A549 (cell line): ENCODE measurements around the gene IL21R. TPM values are rescaled to one million over a fixed set of nuclear protein-coding genes. Genes with fewer than 3 reads are reported as not detected.

Experiments used
- ATAC-seq, 2 experiments: fragments of 200-7000 bp in 1 of 2; fragments of >200 bp in 1 of 2; cut with Nextera tagmentation in 1 of 2; cut with Tn5 transposase in 1 of 2; 3 replicates each; pipeline versions ENCODE4 v1.8.0 to v1.9.1; 2018 to 2020; ENCODE audit warnings: mild to moderate bottlenecking in 1 of 2, moderate library complexity in 1 of 2
- CTCF ChIA-PET: fragments of 300-600 bp; sonication (Branson Sonifier 250); formaldehyde crosslinking; extraction: SDS; loops from one replicate; lab custom pipeline; 2021; ENCODE audit warnings: antibody characterized with exemption, inconsistent platforms; lab: Yijun Ruan, JAX
- POLR2A ChIA-PET: fragments of 350-600 bp; formaldehyde crosslinking; extraction: SDS; loops from one replicate; lab custom pipeline; 2021; ENCODE audit warnings: antibody characterized with exemption, inconsistent platforms; lab: Yijun Ruan, JAX
- DNase-seq, 2 experiments: peaks; one replicate each; pipeline versions ENCODE4 v3.0.0 to v3.0.0-alpha.2; 2011 to 2016; ENCODE audit warnings: low read depth in 1 of 2, low spot score in 1 of 2
- FAIRE-seq: peaks from 2 replicates; lab custom pipeline; 2011; peaks lifted over from hg19 to GRCh38; lab: Jason Lieb, UNC
- H3K27ac ChIP-seq, 2 experiments: fragments of >200 bp; sonication (Bioruptor Twin); formaldehyde crosslinking; 3 replicates each; pipeline ENCODE4 v1.5.1; 2016 to 2017
- H3K4me1 ChIP-seq: fragments of >200 bp; sonication (Bioruptor Twin); formaldehyde crosslinking; 3 replicates; pipeline ENCODE4 v1.6.1; 2016
- H3K4me2 ChIP-seq: fragments of >200 bp; sonication (Bioruptor Twin); formaldehyde crosslinking; 3 replicates; pipeline ENCODE4 v1.6.1; 2016
- H3K4me3 ChIP-seq: fragments of >200 bp; sonication (Bioruptor Twin); formaldehyde crosslinking; 3 replicates; pipeline ENCODE4 v1.5.1; 2016
- H3K9me3 ChIP-seq: fragments of >200 bp; sonication (Bioruptor Twin); formaldehyde crosslinking; 3 replicates; pipeline ENCODE4 v1.6.1; 2016
- CBX2 ChIP-seq: fragments of 200-600 bp; sonication (generic); IDR thresholded peaks from 2 replicates; pipeline ENCODE4 v1.6.1; 2016; ENCODE audit warnings: low read depth, mild to moderate bottlenecking, borderline replicate concordance
- CHD2 ChIP-seq: fragments of 150-350 bp; IDR thresholded peaks from 2 replicates; pipeline ENCODE4 v1.6.1; 2014; ENCODE audit warnings: low read length; ENCODE audit not compliant: partially characterized antibody
- CHD4 ChIP-seq: fragments of 200-600 bp; sonication (generic); IDR thresholded peaks from 2 replicates; pipeline ENCODE4 v1.6.1; 2016; ENCODE audit warnings: antibody characterized with exemption, mild to moderate bottlenecking, borderline replicate concordance
- FOSL2 ChIP-seq, 2 experiments: fragments of 450-650 bp in 1 of 2; fragments of >200 bp in 1 of 2; sonication (Bioruptor Twin) in 1 of 2; formaldehyde crosslinking; IDR thresholded peaks; 2 replicates each; pipeline versions ENCODE4 v1.5.0 to v1.6.1; 2016 to 2020; ENCODE audit warnings: mild to moderate bottlenecking in 1 of 2, moderate library complexity in 1 of 2
- FOXS1 ChIP-seq: fragments of 250-450 bp; sonication (Bioruptor Pico); IDR thresholded peaks from 2 replicates; pipeline ENCODE4 v1.5.0; 2020; ENCODE audit warnings: mild to moderate bottlenecking, moderate library complexity
- HOXA7 ChIP-seq: fragments of 250-450 bp; sonication (Bioruptor Pico); IDR thresholded peaks from 2 replicates; pipeline ENCODE4 v1.5.0; 2020; ENCODE audit warnings: mild to moderate bottlenecking, moderate library complexity
- HOXB13 ChIP-seq: fragments of 250-450 bp; sonication (Bioruptor Pico); IDR thresholded peaks from 2 replicates; pipeline ENCODE4 v1.5.0; 2020; ENCODE audit warnings: low read depth, mild to moderate bottlenecking, moderate library complexity
- HOXB5 ChIP-seq: fragments of 250-450 bp; sonication (Bioruptor Pico); IDR thresholded peaks from 2 replicates; pipeline ENCODE4 v1.5.0; 2020; ENCODE audit warnings: mild to moderate bottlenecking, moderate library complexity
- KDM5A ChIP-seq: fragments of 200-600 bp; sonication (generic); IDR thresholded peaks from 2 replicates; pipeline ENCODE4 v1.6.1; 2016; ENCODE audit warnings: antibody characterized with exemption, mild to moderate bottlenecking
- NFE2L2 ChIP-seq: fragments of 150-350 bp; conservative IDR thresholded peaks from 2 replicates; pipeline ENCODE4 v1.6.1; 2014; ENCODE audit warnings: low read length
- NR3C1 ChIP-seq: fragments of >200 bp; sonication (Bioruptor Twin); formaldehyde crosslinking; IDR thresholded peaks from 3 replicates; pipeline ENCODE4 v1.6.1; 2017
- POLR2A ChIP-seq: IDR thresholded peaks from 2 replicates; pipeline ENCODE4 v1.6.1; 2012; ENCODE audit warnings: mild to moderate bottlenecking, low read length
- RARB ChIP-seq: fragments of 250-450 bp; sonication (Bioruptor Pico); IDR thresholded peaks from 2 replicates; pipeline ENCODE4 v1.8.0; 2021; ENCODE audit warnings: mild to moderate bottlenecking, moderate library complexity
- RNF2 ChIP-seq: fragments of 200-600 bp; sonication (generic); IDR thresholded peaks from 2 replicates; pipeline ENCODE4 v1.6.1; 2016; ENCODE audit warnings: low read depth, mild to moderate bottlenecking, antibody characterized with exemption, moderate library complexity, borderline replicate concordance
- SMC3 ChIP-seq: fragments of >200 bp; sonication (Bioruptor Twin); formaldehyde crosslinking; IDR thresholded peaks from 3 replicates; pipeline ENCODE4 v1.6.1; 2018; ENCODE audit warnings: inconsistent platforms
- TFCP2L1 ChIP-seq: fragments of 250-450 bp; sonication (Bioruptor Pico); IDR thresholded peaks from 2 replicates; pipeline ENCODE4 v1.5.0; 2021; ENCODE audit warnings: mild to moderate bottlenecking
- ZFP36 ChIP-seq: fragments of 450-650 bp; IDR thresholded peaks from 2 replicates; pipeline ENCODE4 v1.6.1; 2014; ENCODE audit warnings: borderline replicate concordance; ENCODE audit not compliant: partially characterized antibody
- WGBS: methylation state at CpG from one replicate; pipeline ENCODE4 v1.1.6; 2017; ENCODE audit errors: missing lambda C conversion rate; 5-methylcytosine and 5-hydroxymethylcytosine counted together
- polyA plus RNA-seq, 4 experiments: library from polyadenylated mRNA; depleted of rRNA in 3 of 4; stranded (reverse); fragments of >200 nt; fragmentation: RNase III in 1 of 4; extraction: RNeasy Plus Mini Kit Qiagen cat#74134 plus additional on column Dnase treatment in 1 of 4; gene quantifications; 2 replicates in 3 of 4; 3 replicates in 1 of 4; pipeline ENCODE4 v1.2.3, GENCODE V29; 2011 to 2017
- TF ChIP-seq, protein P1 (sequence below): fragments of 250-450 bp; sonication (Bioruptor Pico); IDR thresholded peaks from 2 replicates; pipeline ENCODE4 v1.5.0; 2021; ENCODE audit warnings: mild to moderate bottlenecking, moderate library complexity, borderline replicate concordance
- TF ChIP-seq, protein P2 (sequence below): fragments of 250-450 bp; sonication (Bioruptor Pico); IDR thresholded peaks from 2 replicates; pipeline ENCODE4 v1.5.0; 2020; ENCODE audit warnings: low read depth, mild to moderate bottlenecking, moderate library complexity
- TF ChIP-seq, protein P3 (sequence below): fragments of >200 bp; sonication (Bioruptor Twin); formaldehyde crosslinking; IDR thresholded peaks from 2 replicates; pipeline ENCODE4 v1.6.1; 2016
- TF ChIP-seq, protein P4 (sequence below): IDR thresholded peaks from 2 replicates; pipeline ENCODE4 v1.6.1; 2012; ENCODE audit warnings: low read depth, borderline replicate concordance
- TF ChIP-seq, protein P5 (sequence below): fragments of >200 bp; sonication (Bioruptor Twin); formaldehyde crosslinking; IDR thresholded peaks from 3 replicates; pipeline ENCODE4 v1.5.1; 2016

IL21R gene
- polyA plus RNA-seq, 2 of the 4 experiments (the other 2 are of a cell fraction): 0.04 to 0.09 TPM

DNA sequence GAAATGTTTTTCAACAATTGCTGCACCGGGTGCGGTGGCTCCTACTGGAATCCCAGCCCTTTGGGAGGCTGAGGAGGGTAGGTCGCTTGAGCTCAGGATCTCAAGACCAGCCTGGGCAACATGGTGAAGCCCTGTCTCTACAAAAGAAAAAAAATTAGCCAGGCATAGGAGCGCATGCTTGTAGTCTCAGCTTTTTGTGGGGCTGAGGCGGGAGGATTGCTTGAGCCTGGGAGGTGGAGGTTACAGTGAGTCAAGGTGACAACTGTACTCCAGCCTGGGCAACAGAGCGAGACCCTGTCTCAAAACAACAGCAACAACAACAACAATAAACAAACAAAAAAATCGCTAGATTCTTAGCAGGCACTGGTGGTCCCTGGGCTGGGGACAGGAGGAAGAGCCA lies 28.5 kb downstream of the IL21R start (continued):
- TF ChIP-seq FOSL2 (IDR thresholded peaks at IDR 0.05): no peak
- no peak for TF ChIP-seq FOSL2 (CRISPR knock-in tag; IDR thresholded peaks at IDR 0.05)
- TF ChIP-seq, protein P1, sequence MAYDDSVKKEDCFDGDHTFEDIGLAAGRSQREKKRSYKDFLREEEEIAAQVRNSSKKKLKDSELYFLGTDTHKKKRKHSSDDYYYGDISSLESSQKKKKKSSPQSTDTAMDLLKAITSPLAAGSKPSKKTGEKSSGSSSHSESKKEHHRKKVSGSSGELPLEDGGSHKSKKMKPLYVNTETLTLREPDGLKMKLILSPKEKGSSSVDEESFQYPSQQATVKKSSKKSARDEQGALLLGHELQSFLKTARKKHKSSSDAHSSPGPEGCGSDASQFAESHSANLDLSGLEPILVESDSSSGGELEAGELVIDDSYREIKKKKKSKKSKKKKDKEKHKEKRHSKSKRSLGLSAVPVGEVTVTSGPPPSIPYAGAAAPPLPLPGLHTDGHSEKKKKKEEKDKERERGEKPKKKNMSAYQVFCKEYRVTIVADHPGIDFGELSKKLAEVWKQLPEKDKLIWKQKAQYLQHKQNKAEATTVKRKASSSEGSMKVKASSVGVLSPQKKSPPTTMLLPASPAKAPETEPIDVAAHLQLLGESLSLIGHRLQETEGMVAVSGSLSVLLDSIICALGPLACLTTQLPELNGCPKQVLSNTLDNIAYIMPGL (CRISPR knock-in tag): no peak
- TF ChIP-seq CBX2: no peak
- TF ChIP-seq ZFP36: no peak
- TF ChIP-seq, all 56 proteins: peak for 0

DNA sequence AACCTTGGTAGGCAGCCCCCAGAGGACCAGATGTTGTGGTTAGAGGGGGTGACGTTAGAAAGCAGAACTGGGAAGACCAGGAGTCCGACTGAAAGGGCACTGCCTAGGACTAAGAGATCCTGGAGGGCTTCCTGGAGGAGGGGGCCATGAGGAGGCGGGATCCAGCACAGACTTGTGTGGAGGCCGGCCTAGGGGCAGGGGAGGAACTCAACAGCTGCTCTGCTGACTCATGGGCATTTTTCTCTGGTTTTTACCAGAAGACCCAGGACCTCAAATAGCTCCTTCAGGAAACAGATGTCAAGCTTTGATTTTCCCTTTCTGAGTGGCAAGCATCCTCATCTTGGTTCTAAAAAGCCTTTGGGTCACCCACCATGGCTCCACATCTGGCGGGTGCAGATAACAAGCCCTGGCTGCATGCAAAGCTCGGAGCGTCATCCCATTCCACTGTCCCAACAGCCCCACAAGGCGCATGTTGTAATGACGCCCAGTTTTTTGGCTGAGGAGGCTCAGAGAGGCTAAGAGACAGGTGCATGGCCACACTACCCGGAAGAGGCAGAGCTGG lies 29.0 kb downstream of the IL21R start:
- H3K9me3 ChIP-seq: no peaks in the 10 kb centered on the region
- ChIA-PET POLR2A (interaction anchor here (0.6 kb wide), 1 partner anchor 197 kb away, joined by 3 read pairs; no protein-coding TSS in a partner anchor), CTCF (interaction anchor here (0.6 kb wide), 1 partner anchor 62 kb away, joined by 4 read pairs; no protein-coding TSS in a partner anchor)
- 0 out of 3 replicates have a peak, but pooled peaks cover 2% of the 10 kb centered on the region for H3K4me1 ChIP-seq
- TF ChIP-seq, protein P2, sequence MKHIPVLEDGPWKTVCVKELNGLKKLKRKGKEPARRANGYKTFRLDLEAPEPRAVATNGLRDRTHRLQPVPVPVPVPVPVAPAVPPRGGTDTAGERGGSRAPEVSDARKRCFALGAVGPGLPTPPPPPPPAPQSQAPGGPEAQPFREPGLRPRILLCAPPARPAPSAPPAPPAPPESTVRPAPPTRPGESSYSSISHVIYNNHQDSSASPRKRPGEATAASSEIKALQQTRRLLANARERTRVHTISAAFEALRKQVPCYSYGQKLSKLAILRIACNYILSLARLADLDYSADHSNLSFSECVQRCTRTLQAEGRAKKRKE: no peak
- TF ChIP-seq ZFP36: peak; percentile 63
- no peak overlapping the region for H3K4me2 ChIP-seq
- 48% methylated on average over 10 of the region's 10 CpGs for WGBS
- FAIRE-seq (no peak), DNase-seq (no peak), ATAC-seq (no peak)
- H3K4me3 ChIP-seq: no peak overlapping the region
- no peak overlapping the region for H3K27ac ChIP-seq

DNA sequence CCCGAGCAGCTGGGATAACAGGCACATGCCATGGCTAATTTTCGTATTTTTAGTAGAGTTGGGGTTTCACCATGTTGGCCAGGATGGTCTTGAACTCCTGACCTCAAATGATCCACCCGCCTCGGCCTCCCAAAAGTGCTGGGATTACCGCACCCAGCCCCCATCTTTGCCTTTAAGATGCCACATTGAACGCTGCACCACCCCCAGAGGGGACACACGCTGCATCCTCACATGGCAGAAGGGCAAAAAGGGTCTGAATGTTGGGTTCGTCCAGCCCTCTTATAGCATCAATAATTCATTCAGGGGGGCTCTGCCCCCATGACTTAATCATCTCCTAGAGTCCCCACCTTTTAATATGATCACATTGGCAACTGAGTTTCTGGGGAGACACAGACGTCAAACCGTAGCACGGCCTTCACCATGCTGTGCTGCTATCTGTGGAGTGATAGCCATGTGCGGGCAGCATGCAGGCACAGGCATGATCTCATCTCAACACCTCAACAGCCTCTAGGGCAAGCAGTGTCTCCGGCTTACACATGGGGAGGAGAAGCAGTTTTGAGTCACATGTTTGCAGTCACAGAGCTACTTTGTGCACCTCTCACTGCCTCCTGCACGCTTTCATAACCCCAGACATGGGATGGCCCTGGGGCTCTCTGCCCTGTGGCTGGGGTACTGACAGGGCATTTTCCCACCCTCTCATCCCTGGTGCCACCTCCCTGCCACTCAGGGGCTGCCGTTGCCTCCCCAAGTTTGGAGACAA lies 30.0 kb downstream of the IL21R start:
- ChIA-PET CTCF (interaction anchor here (1.5 kb wide), 1 partner anchor 27 kb away, joined by 4 read pairs; no protein-coding TSS in a partner anchor), POLR2A (no interaction called here)
- H3K9me3 ChIP-seq: no peaks in the 10 kb centered on the region
- no peak overlapping the region for H3K4me2 ChIP-seq
- TF ChIP-seq CHD4: no peak
- no peak for TF ChIP-seq TFCP2L1
- no peak for TF ChIP-seq NFE2L2
- TF ChIP-seq HOXA7 (CRISPR knock-in tag): no peak
- no peak for TF ChIP-seq CHD2
- TF ChIP-seq SMC3: no peak
- TF ChIP-seq RARB (CRISPR knock-in tag): no peak
- TF ChIP-seq, protein P3, sequence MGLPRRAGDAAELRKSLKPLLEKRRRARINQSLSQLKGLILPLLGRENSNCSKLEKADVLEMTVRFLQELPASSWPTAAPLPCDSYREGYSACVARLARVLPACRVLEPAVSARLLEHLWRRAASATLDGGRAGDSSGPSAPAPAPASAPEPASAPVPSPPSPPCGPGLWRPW: no peak
- TF ChIP-seq HOXB13 (CRISPR knock-in tag): no peak
- TF ChIP-seq, protein P4, sequence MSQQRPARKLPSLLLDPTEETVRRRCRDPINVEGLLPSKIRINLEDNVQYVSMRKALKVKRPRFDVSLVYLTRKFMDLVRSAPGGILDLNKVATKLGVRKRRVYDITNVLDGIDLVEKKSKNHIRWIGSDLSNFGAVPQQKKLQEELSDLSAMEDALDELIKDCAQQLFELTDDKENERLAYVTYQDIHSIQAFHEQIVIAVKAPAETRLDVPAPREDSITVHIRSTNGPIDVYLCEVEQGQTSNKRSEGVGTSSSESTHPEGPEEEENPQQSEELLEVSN: no peak
- no peak for TF ChIP-seq RNF2
- TF ChIP-seq POLR2A: no peak
- TF ChIP-seq, protein P5, sequence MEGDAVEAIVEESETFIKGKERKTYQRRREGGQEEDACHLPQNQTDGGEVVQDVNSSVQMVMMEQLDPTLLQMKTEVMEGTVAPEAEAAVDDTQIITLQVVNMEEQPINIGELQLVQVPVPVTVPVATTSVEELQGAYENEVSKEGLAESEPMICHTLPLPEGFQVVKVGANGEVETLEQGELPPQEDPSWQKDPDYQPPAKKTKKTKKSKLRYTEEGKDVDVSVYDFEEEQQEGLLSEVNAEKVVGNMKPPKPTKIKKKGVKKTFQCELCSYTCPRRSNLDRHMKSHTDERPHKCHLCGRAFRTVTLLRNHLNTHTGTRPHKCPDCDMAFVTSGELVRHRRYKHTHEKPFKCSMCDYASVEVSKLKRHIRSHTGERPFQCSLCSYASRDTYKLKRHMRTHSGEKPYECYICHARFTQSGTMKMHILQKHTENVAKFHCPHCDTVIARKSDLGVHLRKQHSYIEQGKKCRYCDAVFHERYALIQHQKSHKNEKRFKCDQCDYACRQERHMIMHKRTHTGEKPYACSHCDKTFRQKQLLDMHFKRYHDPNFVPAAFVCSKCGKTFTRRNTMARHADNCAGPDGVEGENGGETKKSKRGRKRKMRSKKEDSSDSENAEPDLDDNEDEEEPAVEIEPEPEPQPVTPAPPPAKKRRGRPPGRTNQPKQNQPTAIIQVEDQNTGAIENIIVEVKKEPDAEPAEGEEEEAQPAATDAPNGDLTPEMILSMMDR: no peak
- TF ChIP-seq, protein P2: no peak
- no peak for TF ChIP-seq FOXS1
- no peak for TF ChIP-seq HOXB5 (CRISPR knock-in tag)
- no peak for TF ChIP-seq KDM5A
- no peak for TF ChIP-seq NR3C1
- no peak overlapping the region for H3K4me3 ChIP-seq
- no peak for FAIRE-seq
- 52% methylated on average over 15 of the region's 15 CpGs for WGBS
- 0 out of 6 replicates have a peak overlapping the region, but pooled peaks of 1 of the 2 experiments have one; percentile 24 for H3K27ac ChIP-seq
- no peaks in the 10 kb centered on the region for H3K4me1 ChIP-seq
- no peak for DNase-seq
- peak in 1 of 2 experiments; percentile 47; a peak in 4 of 6 replicates for ATAC-seq
